Esophagus squamous epithelium (tissue), 5 donors: ENCODE measurements around the gene CRYAB. TPM values are rescaled to one million over a fixed set of nuclear protein-coding genes. Genes with fewer than 3 reads are reported as not detected.

Experiments
- DNase-seq: peaks from one replicate; lab custom pipeline; 2025; lab: John Stamatoyannopoulos, UW
- H3K27ac ChIP-seq, 4 donors: fragments of 200-600 bp; sonication (generic); one replicate each; pipeline ENCODE4 v1.5.1; 2016 to 2019; ENCODE audit warnings: mild to moderate bottlenecking in 1 of 4
- H3K27me3 ChIP-seq, 4 donors: fragments of 200-600 bp; sonication (generic); 1 replicate in 3 of 4; 2 replicates in 1 of 4; pipeline versions ENCODE4 v1.5.1 to v1.6.0; 2017 to 2021; ENCODE audit warnings: antibody characterized with exemption in 1 of 4
- H3K36me3 ChIP-seq, 3 donors: fragments of 200-600 bp; sonication (generic); one replicate each; pipeline ENCODE4 v1.5.1; 2016 to 2019
- H3K4me1 ChIP-seq, 3 donors: fragments of 200-600 bp; sonication (generic); one replicate each; pipeline ENCODE4 v1.5.1; 2017 to 2019
- H3K4me3 ChIP-seq, 4 donors: fragments of 200-600 bp; sonication (generic); 1 replicate in 3 of 4; 2 replicates in 1 of 4; pipeline ENCODE4 v1.5.1; 2016 to 2019; ENCODE audit warnings: mild to moderate bottlenecking in 2 of 4, moderate library complexity in 1 of 4
- H3K9me3 ChIP-seq, 3 donors: fragments of 200-600 bp; sonication (generic); one replicate each; pipeline ENCODE4 v1.5.1; 2016 to 2019
- CTCF ChIP-seq, 6 experiments: fragments of 450-650 bp in 4 of 6; fragments of 200-600 bp in 2 of 6; sonication (generic) in 2 of 6; IDR thresholded peaks; one replicate each; pipeline ENCODE4 v1.5.1; 2016 to 2019; ENCODE audit warnings: antibody characterized with exemption in 6 of 6, mild to moderate bottlenecking in 4 of 6, moderate library complexity in 4 of 6
- POLR2A ChIP-seq, 4 donors: fragments of 450-650 bp; IDR thresholded peaks; one replicate each; pipeline ENCODE4 v1.6.1; 2017; ENCODE audit warnings: antibody characterized with exemption in 4 of 4, mild to moderate bottlenecking in 4 of 4, moderate library complexity in 3 of 4
- WGBS, 2 donors: methylation state at CpG; one replicate each; pipeline ENCODE4 v1.1.5; 2018; 5-methylcytosine and 5-hydroxymethylcytosine counted together
- intact Hi-C: fragments of 100-400 bp; cut with DNase I; formaldehyde crosslinking; loops from one replicate; pipeline ENCODE4 v1.15.0; 2022
- total RNA-seq, 4 donors: library from RNA; depleted of rRNA; stranded (reverse); fragments of >200 nt; gene quantifications; one replicate each; pipeline ENCODE4 v1.1.0, GENCODE V29; 2016
- donor health status: DM: yes; HTN: yes; CAD: no.

Gene CRYAB
- total RNA-seq, 4 donors from 2014 or later: 22.9 to 85.0 (median 45.2) TPM

- intact Hi-C loops: loop anchor here (10.0 kb wide), 1 partner anchor 52 kb away; the partner anchor contains the start of genes ALG9, CFAP68 and FDXACB1
- H3K9me3 ChIP-seq: no peaks in the 10 kb centered on the region
- peak overlapping the region; percentile 28 to 64 (median 41) for H3K4me3 ChIP-seq
- TF ChIP-seq POLR2A (IDR thresholded peaks at IDR 0.05): peak in 1 of 4 donors; percentile 61
- TF ChIP-seq CTCF (IDR thresholded peaks at IDR 0.05): peak in 2 of 6 experiments; percentile 30 to 38
- WGBS, 2 donors: 2 to 6% methylated on average over 9 to 10 of the region's 47 CpGs
- no peaks in the 10 kb centered on the region for H3K27me3 ChIP-seq
- peaks cover 23 to 56% (median 29%) of the 10 kb centered on the region in 3 donors for H3K4me1 ChIP-seq
- H3K27ac ChIP-seq: peak overlapping the region; percentile 86 to 93 (median 92)
- H3K36me3 ChIP-seq: no peaks in the 10 kb centered on the region
- peak; percentile 98 for DNase-seq
These were observed 15.2 kb upstream of the CRYAB start for GRCh38 chr11:111926505-111927391.

GRCh38 chr11:111925953-111926352 is 14.4 kb upstream of the CRYAB start:
- no peaks in the 10 kb centered on the region for H3K27me3 ChIP-seq
- H3K36me3 ChIP-seq: no peaks in the 10 kb centered on the region
- intact Hi-C loops: loop anchor here (10.0 kb wide), 1 partner anchor 51 kb away; the partner anchor contains the start of genes ALG9, CFAP68 and FDXACB1
- DNase-seq: no peak
- peaks cover 23 to 52% (median 29%) of the 10 kb centered on the region in 3 donors for H3K4me1 ChIP-seq
- 79 to 96% methylated on average over 4 to 7 of the region's 16 CpGs for WGBS, 2 donors
- H3K27ac ChIP-seq: peak overlapping the region; percentile 86 to 93 (median 92)
- H3K9me3 ChIP-seq: no peaks in the 10 kb centered on the region
- H3K4me3 ChIP-seq: no peak overlapping the region
- no peak for TF ChIP-seq CTCF (IDR thresholded peaks at IDR 0.05)
- no peak for TF ChIP-seq POLR2A (IDR thresholded peaks at IDR 0.05)

GRCh38 chr11:111923951-111924350 is 12.4 kb upstream of the CRYAB start:
- H3K27me3 ChIP-seq: no peaks in the 10 kb centered on the region
- TF ChIP-seq CTCF (IDR thresholded peaks at IDR 0.05) (no peak), POLR2A (IDR thresholded peaks at IDR 0.05) (no peak)
- no peak overlapping the region for H3K4me3 ChIP-seq
- intact Hi-C loops: loop anchor here (10.0 kb wide), 1 partner anchor 49 kb away; the partner anchor contains the start of genes ALG9, CFAP68 and FDXACB1
- no peaks in the 10 kb centered on the region for H3K36me3 ChIP-seq
- peak overlapping the region; percentile 64 to 93 (median 86) for H3K27ac ChIP-seq
- DNase-seq: no peak
- H3K4me1 ChIP-seq: peaks cover 23 to 59% (median 34%) of the 10 kb centered on the region in 3 donors
- H3K9me3 ChIP-seq: no peaks in the 10 kb centered on the region

GRCh38 chr11:111923351-111923788 is 11.8 kb upstream of the CRYAB start:
- H3K4me3 ChIP-seq: peak overlapping the region in 1 of 4 donors; percentile 3
- peak overlapping the region; percentile 64 to 93 (median 86) for H3K27ac ChIP-seq
- H3K9me3 ChIP-seq: no peaks in the 10 kb centered on the region
- peaks cover 23 to 65% (median 35%) of the 10 kb centered on the region in 3 donors for H3K4me1 ChIP-seq
- H3K36me3 ChIP-seq: no peaks in the 10 kb centered on the region
- intact Hi-C loops: loop anchor here (10.0 kb wide), 1 partner anchor 49 kb away; the partner anchor contains the start of genes ALG9, CFAP68 and FDXACB1
- H3K27me3 ChIP-seq: no peaks in the 10 kb centered on the region
- 34 to 47% methylated on average over 5 of the region's 5 CpGs for WGBS, 2 donors
- no peak for DNase-seq
- TF ChIP-seq POLR2A (IDR thresholded peaks at IDR 0.05) (no peak), CTCF (IDR thresholded peaks at IDR 0.05) (no peak)
